NCI-H2081 (cell line): ENCODE data around the gene LYST.

Source experiments
- DNase-seq, 2 experiments: peaks; one replicate each; lab custom pipeline; 2025; lab: John Stamatoyannopoulos, UW

The LYST gene

GRCh38 chr1:235888119-235888643 is 21.5 kb upstream of the LYST start:
- DNase-seq, result no peak

DNA sequence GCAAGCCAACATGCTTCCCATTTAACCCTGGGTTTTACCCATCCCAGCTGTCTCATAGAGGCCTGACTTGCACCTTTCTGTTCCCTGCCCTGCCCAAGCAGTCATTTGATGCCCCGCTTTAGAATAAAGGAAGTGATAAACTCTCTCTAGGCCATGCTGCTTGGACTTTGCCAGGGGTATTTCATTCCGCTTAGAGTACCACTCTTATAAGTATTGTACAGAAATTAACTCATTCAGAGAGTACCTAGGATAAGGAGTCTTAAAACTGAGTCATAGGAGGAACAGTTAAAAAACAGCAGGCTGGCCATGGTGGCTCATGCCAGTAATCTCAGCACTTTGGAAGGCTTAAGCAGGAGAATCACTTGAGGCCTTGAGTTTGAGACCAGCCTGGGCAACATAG is 21.0 kb upstream of the LYST start:
- DNase-seq, result no peak

- no peak for DNase-seq
Measured at GRCh38 chr1:235885655-235886262, 19.1 kb upstream of the LYST start.

DNA sequence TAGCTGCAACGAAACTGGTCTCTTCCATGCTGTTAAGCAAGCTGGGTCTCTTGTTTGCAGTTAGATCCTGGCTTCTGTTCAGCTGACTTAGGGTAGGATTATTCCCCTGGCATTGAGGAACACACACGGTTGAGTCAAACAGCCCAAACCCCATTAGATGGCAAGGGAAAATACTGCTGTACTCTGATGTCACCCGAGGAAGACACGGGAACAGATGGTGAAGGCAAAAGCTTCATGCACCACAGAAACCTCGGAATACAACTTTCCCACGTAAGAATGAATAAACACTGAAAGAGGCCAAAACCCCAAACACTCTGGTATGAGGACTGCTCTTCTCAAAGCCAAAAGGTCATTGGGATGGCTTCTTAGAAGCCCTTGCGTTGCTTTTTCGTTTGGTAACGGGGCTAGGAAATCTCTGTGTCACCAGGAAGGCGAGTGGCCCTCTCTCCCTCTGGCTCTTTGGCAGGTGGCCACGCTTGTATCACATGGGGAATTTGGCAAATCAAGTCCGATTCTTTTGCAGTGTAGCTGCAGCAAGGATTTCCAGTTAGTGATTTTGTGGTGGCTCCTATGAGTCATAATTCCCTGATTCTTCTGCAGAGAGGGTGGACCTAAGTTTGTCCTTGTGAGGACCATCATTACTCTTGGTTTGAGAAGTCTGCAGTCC is 16.7 kb upstream of the LYST start:
- peak; percentile 85 to 93 for DNase-seq

DNA sequence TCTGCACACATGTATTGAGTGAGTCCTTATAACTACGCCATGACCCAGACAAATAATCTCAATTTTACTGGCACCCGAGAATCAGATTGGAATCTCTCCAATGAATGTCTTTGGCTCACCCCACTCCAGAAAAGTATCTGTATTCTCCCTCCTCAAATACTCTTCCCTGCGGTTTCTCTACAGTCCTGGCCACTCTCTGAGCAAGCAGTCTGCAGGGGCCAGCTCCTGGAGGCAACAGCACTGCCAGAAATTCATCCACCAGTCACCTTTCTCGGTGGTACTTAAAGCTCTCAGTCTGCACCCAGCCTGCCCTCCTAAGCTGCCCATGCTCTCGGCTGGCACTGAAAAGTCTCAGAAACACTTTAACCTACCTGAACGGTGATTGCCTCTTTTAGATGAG is 16.1 kb upstream of the LYST start:
- DNase-seq, result no peak

- peak; percentile 22 to 55 for DNase-seq
Measured at GRCh38 chr1:235881930-235882700, 15.4 kb upstream of the LYST start.

DNA sequence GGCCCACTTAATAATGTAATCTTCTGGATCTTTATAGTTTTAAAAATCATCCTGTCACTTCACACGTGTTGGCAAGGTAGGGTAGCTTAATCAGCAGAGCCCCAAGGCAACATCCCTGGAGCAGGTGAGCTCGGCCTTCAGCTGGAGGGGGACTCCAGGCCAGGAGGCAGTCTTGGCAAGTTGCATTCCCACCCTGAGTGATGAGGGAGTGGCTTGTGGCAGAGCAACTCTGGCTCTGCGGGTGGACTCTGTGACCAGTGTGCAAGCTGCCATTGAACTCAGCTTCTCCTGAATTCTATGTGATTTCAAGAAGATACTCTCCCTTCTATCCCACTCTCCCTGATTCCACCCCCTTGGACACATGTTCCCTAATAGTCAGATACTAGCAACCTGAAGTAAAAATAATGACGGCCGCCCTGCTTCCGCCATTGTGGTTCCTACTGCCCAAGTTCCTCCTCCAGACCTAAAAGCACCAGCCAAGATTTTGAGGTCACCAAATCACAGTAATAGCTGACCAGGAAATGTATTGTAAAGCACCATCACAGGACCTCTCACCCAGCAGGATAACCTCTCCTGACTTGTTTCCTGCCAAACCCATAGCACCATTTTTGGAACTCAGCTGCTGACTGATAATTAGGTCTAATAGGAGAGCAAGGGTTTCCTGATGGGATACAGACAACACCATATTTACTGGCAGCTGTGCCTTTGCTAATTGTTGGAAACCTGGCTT is 11.5 kb upstream of the LYST start:
- peak; percentile 55 to 92 for DNase-seq

DNA sequence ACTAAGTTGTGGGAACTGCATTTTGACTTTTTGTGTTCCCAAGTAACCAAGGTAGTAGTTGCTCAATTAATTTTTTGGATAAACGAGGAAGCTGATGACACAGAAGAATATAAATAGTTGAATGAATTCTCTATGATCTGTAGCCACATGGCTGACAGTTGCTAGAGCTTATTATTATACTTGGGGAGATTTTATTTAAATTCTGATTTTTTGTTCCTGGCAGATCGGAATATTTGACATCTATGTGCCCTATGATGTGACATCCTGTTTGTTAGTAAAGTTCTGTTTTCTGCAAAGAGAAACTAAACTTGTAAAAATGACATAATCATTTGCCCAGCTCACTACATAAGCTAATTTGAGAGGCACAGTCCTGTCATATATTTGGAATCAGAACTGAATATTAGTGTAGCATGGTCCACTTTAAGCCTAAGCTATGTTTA is 9.7 kb upstream of the LYST start:
- no peak for DNase-seq

GRCh38 chr1:235875036-235875597 is 8.4 kb upstream of the LYST start:
- no peak for DNase-seq

DNA sequence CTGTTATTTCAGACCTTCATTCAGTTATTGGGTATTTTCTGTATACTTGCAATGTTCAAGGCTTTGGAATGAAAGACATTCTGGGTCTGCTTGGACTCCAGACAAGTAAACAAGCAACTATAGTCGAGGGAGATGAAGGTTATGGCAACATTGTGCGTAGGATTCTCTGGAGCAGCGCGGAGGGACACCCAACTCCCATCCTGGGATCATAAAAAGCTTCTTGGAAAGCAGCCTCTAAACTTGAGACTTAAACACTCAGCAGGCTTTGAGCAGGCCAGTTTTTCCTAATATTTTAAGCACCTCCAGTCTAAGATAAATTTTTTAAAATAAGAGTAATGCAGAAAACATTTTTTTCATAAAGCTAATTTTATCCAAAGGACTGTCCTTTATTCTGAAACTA is 7.6 kb upstream of the LYST start:
- DNase-seq, result no peak

- no peak for DNase-seq
Measured at GRCh38 chr1:235873571-235873970, 6.9 kb upstream of the LYST start.

DNA sequence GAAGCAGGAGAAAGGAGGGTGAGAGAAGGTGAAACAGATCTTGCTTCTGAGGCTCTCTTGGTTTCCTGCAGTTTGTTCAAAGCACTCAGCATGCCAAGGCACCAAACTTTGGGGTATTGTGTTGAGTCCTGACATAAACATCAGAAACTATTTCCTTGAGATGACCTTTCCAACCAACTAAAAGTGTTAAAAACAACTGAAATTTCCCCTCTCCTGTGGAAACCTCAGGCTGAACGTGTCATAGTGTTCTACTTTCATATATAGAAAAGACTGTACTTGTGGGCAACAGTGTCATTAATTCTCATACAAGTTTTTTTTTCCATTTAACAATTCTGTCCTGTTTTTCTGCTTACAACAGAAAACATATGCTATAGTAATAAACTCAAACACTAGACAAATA is 6.3 kb upstream of the LYST start:
- no peak for DNase-seq

DNA sequence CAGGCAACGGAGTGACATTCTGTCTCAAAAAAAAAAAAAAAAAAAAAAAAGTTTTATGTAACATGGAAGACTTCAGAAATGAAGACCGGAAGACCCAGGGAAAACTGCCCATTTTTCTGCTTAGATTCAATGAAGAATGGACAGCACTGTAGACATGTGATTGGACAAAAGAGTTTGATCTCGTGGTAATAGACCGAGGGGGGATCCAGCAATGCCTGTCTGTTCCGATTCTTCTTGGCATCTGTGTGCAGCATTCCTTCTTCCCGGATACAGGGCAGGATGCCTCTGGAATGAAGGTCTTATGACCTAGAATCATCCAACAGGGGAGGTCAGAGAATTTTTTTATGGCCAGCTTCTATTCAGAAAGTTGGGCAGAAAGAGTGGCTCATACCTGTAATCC is 5.6 kb upstream of the LYST start:
- no peak for DNase-seq

- no peak for DNase-seq
Measured at GRCh38 chr1:235867903-235868469, 1.3 kb upstream of the LYST start.

DNA sequence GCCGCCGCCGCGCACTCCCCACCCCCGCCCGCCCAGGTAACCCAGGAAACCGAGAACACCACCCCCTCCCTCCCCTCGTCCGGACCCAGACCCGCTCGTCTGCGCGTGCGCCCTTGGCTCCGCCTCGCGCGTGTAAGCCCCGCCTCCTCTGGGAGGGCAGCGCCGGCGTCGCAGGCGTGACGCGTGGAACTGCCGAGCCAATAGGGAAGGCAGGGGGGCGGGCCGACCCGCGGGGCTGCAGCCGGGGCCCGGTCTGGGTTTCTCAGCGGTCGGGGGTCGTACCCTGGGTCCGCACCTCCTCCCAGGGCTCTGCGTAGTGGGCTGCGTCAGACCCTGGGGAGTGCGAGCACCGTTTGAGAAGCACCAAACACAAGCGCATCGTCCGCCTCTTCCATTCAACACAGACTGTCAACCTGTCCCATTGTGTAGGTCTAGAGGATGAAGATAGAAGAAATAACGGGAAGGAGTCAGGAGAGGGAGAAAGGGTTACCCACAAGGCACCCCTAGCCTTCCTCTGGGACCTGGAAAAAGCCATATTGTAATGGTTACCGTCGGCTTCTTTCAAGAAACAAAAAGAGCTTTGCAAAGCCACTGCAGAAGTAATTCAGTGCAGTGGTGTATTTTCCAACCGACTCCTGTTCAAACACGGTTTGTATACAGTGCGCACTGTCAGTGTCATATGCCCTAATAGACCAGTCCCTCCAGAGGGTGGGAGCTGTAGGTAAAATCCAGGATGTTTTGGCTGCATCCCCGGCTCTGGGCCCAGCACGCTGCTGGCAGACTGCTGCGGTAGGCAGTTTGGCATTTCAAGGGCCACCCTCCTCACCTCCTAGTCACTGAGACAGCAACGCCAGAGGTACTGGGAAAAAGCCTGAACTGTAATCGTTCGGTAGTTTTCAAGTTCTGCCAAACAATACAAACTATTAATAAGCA is 473 bp upstream of the LYST start:
- peak; percentile 97 to 99 for DNase-seq

DNA sequence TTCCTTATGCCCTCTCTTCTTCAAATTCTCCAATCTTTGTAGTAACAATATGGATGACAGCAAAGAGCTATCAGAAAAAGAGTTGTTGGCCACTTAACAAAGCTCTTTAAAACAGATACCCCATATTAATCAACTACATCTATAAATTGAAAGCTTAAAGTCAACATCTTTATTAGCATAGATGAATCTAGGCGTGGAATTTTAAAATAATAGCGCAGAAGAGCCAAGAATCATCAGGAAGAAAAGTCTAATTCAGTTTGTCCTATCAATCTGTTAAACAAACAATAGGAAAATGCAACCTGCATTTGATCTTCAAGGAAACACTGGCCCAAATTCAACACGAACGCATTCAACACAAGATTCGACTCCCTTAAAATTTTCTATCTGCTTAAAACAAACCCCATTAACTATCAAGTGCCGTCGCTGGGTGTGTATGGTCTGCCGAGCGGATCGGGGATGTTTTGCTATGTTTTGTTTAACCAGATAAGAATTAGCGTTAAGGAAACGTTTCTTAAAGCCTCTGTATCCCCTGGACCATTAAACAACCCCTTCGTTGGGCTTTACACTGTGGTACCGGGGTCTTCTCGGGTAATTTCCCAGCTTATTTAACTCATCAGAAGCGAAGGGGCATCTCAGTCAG is 1.0 kb downstream of the LYST start:
- DNase-seq, result no peak

DNA sequence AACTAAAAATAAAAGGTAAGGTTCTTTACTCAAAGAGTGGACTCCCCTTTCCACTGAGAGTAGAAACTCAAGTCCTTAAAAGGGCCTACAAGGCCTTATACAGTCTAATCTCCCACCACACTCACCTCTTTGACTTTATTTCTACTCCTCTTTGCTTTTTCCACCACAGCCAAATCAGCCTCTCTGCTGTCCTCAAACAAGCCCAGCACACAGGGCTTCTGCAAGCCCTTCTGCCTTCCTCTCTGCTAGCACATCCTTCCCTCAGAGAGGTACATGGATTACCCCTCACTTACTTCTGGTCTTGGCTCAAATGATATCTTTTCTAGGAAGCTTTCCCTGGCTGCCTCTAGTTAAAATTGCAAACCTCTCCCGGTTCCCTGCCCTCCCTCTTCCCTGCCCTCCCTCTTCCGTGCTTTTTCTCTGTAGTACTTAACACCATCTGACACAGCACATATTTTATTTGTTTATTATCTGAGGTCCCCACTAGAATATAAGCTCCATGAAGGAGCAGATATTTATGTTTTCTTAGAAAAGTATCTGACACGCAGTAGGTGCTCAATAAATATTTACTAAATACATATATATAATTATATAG is 1.7 kb downstream of the LYST start:
- DNase-seq, result no peak

DNA sequence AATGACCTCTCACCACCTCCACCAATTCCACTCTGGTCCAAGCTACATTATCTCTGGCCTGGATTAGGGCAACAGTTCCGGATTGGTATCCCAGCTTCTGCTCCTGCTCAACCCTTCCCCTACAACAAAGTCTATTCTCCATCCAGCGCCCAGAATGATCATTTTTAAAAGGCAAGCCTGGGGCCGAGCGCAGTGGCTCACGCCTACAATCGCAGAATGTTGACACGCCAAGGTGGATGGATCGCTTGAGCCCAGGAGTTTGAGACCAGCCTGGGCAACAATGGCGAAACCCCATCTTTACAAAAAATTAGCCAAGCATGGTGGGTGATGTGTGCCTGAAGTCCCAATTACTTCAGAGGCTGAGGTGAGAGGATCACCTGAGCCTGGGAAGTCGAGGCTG is 2.2 kb downstream of the LYST start:
- DNase-seq, result no peak

- no peak for DNase-seq
Measured at GRCh38 chr1:235863699-235864093, 3.0 kb downstream of the LYST start.

DNA sequence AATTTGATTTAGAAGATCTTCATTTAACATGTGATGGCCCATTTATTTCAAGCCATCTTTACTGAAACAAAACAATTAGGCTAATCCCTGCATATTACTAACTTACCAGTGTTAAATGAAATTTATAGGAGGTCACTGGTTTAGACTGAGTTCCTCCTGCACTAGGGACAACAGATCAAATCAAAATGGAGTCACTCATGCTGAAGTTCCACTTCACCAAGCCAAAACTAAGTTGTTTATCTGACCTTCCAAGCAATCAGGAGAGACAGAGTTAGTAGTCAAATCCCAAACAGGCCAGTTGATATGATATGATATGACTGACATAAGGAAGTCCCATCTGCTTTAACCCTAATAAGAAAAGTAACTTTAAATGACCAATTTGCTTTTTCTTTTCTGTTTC is 4.8 kb downstream of the LYST start:
- no peak for DNase-seq
